ENCODE data around the gene CARD8. TPM values are rescaled to one million over a fixed set of nuclear protein-coding genes. Genes with fewer than 3 reads are reported as not detected.

The CARD8 gene
- total RNA-seq, 2 experiments from 2014 or later = 99.8 to 104 TPM

- no peaks in the 10 kb centered on the region for H3K27me3 Mint-ChIP-seq (ENCODE audit: low read depth)
- peaks cover 15% of the 10 kb centered on the region for H3K36me3 Mint-ChIP-seq (ENCODE audit: low read depth)
- CTCF ChIA-PET = interaction anchor here (0.6 to 3.7 kb wide), 17 partner anchors 9 to 236 kb away, joined by 3 to 21 read pairs (median 3); partner anchors contain the start of gene CARD8
- peaks cover 20% of the 10 kb centered on the region for H3K4me1 Mint-ChIP-seq (ENCODE audit: low read depth)
- no peaks in the 10 kb centered on the region for H3K9me3 Mint-ChIP-seq
- intact Hi-C loops (cut with micrococcal nuclease) = loop anchor here (1.0 kb wide), 1 partner anchor 46 kb away; no protein-coding TSS in a partner anchor
- H3K4me3 Mint-ChIP-seq = no peak overlapping the region
- H3K27ac Mint-ChIP-seq = no peak overlapping the region
- DNase-seq = peak; percentile 30
Measured at GRCh38 chr19:48203222-48203793, 52.4 kb downstream of the CARD8 start.

- Mint-ChIP-seq H3K9me3 (no peaks in the 10 kb centered on the region), H3K27ac (no peak overlapping the region), H3K4me1 (ENCODE audit: low read depth) (peaks cover 13% of the 10 kb centered on the region), H3K27me3 (ENCODE audit: low read depth) (peaks cover 6% of the 10 kb centered on the region), H3K36me3 (ENCODE audit: low read depth) (peaks cover 3% of the 10 kb centered on the region), H3K4me3 (no peak overlapping the region)
- intact Hi-C loops (cut with micrococcal nuclease) = no loop called here
- DNase-seq = no peak
- CTCF ChIA-PET = no interaction called here
Measured at GRCh38 chr19:48196933-48197665, 58.6 kb downstream of the CARD8 start.

GRCh38 chr19:48196321-48196763 is 59.4 kb downstream of the CARD8 start:
- Mint-ChIP-seq H3K4me1 (ENCODE audit: low read depth) (peaks cover 13% of the 10 kb centered on the region), H3K9me3 (no peaks in the 10 kb centered on the region), H3K27ac (peak overlapping the region; percentile 30), H3K36me3 (ENCODE audit: low read depth) (peaks cover 8% of the 10 kb centered on the region), H3K27me3 (ENCODE audit: low read depth) (peaks cover 6% of the 10 kb centered on the region), H3K4me3 (peak overlapping the region; percentile 6)
- DNase-seq = no peak
- intact Hi-C loops (cut with micrococcal nuclease) = no loop called here
- CTCF ChIA-PET = no interaction called here

- H3K27ac Mint-ChIP-seq = no peak overlapping the region
- H3K27me3 Mint-ChIP-seq (ENCODE audit: low read depth) = peaks cover 6% of the 10 kb centered on the region
- no peak for DNase-seq
- intact Hi-C loops (cut with micrococcal nuclease) = no loop called here
- no peak overlapping the region for H3K4me3 Mint-ChIP-seq
- H3K4me1 Mint-ChIP-seq (ENCODE audit: low read depth) = peaks cover 13% of the 10 kb centered on the region
- CTCF ChIA-PET = interaction anchor here (1.0 to 1.7 kb wide), 5 partner anchors 8 to 87 kb away, joined by 3 to 18 read pairs (median 4); no protein-coding TSS in a partner anchor
- H3K9me3 Mint-ChIP-seq = no peaks in the 10 kb centered on the region
- peaks cover 8% of the 10 kb centered on the region for H3K36me3 Mint-ChIP-seq (ENCODE audit: low read depth)
Measured at GRCh38 chr19:48194844-48195830, 60.6 kb downstream of the CARD8 start.

DNA sequence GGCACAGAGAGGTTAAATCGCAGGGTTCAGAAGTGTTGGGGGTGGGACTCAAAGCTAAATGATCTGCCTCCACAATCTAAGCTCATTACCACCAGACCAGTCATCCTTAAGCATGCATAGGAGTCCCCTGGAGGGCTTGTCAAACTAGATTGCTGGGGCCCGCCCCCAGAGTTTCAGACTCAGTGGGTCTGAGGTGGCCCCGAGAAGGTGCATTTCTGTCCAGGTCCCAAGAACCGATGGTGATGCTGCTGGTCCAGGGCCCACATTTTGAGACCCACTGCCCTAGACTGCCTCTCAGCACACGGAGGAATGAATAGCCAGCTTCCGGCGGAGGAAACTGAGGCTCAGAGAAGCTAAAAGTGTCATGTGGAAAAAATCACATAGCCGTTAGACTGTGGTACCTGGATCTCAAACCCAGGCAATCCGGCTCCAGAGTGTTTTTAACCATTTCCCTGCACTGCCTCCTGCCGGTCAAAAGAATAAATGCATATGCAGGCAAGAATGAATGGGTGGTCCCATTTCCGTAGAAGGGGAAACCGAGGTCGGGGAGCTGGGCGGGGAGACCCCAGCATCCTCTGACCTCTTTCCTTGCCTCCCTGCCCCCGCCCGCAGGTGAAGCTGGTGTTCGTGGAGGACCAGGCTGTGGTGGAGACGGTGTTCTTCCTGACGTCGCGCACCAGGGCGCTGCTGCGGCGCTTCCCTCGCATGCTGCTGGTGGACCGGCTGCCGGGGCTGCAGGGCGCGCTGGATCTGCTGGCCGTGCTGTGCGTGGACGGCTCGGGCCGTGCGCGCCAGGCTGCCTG is 61.5 kb downstream of the CARD8 start:
- intact Hi-C loops (cut with micrococcal nuclease) = no loop called here
- Mint-ChIP-seq H3K36me3 (ENCODE audit: low read depth) (peaks cover 11% of the 10 kb centered on the region), H3K27me3 (ENCODE audit: low read depth) (peaks cover 6% of the 10 kb centered on the region), H3K27ac (no peak overlapping the region), H3K4me1 (ENCODE audit: low read depth) (peaks cover 11% of the 10 kb centered on the region), H3K4me3 (no peak overlapping the region), H3K9me3 (no peaks in the 10 kb centered on the region)
- CTCF ChIA-PET = interaction anchor here (0.6 to 1.7 kb wide), 7 partner anchors 9 to 86 kb away, joined by 3 to 18 read pairs (median 4); no protein-coding TSS in a partner anchor
- DNase-seq = peak; percentile 53

DNA sequence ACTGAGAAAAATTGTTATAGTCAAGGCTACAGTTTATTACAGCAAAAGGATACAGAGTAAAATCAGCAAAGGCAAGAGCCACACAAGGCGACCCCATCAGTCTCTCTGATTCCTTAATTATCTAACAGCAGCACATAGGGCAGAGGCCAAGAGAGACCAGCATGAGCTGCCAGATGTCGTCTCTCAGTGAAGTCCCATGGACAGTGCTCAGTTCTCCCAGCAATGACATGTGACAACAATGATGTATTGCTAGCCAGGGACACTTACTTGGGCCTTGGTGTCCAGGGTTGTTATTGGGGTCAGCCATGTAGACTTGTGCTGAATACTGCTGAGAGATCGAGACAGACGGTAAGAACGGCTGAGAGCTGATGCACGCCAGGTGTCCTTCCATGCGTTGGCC is 63.0 kb downstream of the CARD8 start:
- Mint-ChIP-seq H3K27me3 (ENCODE audit: low read depth) (peaks cover 6% of the 10 kb centered on the region), H3K9me3 (no peaks in the 10 kb centered on the region), H3K27ac (no peak overlapping the region), H3K36me3 (ENCODE audit: low read depth) (peaks cover 19% of the 10 kb centered on the region), H3K4me3 (no peak overlapping the region), H3K4me1 (ENCODE audit: low read depth) (peaks cover 11% of the 10 kb centered on the region)
- DNase-seq = no peak
- intact Hi-C loops (cut with micrococcal nuclease) = no loop called here
- CTCF ChIA-PET = interaction anchor here (0.9 kb wide), 1 partner anchor 11 kb away, joined by 3 read pairs; no protein-coding TSS in a partner anchor

GRCh38 chr19:48190885-48191284 is 64.8 kb downstream of the CARD8 start:
- Mint-ChIP-seq H3K27me3 (ENCODE audit: low read depth) (peaks cover 4% of the 10 kb centered on the region), H3K4me1 (ENCODE audit: low read depth) (peaks cover 8% of the 10 kb centered on the region), H3K9me3 (no peaks in the 10 kb centered on the region), H3K36me3 (ENCODE audit: low read depth) (peaks cover 20% of the 10 kb centered on the region), H3K4me3 (no peak overlapping the region), H3K27ac (no peak overlapping the region)
- intact Hi-C loops (cut with micrococcal nuclease) = no loop called here
- no peak for DNase-seq
- CTCF ChIA-PET = interaction anchor here (0.5 to 2.2 kb wide), 3 partner anchors 13 to 133 kb away, joined by 3 to 16 read pairs (median 3); no protein-coding TSS in a partner anchor

DNA sequence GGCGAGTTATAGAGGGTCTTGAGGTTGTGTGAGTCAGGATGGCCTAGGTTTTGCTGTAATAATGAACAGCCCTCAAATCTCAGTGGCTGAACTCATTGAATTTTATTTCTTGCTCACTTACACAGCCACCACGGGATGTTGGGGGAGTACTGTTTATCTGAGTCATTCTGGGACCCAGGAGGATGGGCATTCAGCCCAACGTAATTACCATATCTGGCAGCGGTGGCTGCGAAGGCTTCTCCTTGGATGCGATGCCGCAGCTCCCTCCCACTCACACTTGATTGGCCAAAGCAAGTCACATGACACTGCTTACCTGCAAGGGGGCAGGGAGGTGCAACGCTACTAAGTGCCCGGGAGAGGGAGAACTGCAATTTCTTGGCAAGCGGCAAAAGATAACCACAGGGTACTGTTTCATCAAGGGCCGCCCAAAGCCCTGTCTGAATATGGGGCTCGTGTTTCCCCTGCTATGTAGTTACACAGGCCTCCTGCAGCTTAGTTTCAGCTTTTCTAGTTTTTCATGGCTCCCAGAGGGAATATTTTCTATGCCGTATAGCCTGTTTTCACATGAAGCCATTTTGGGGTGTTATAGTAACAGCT is 65.3 kb downstream of the CARD8 start:
- Mint-ChIP-seq H3K27ac (no peak overlapping the region), H3K9me3 (no peaks in the 10 kb centered on the region), H3K4me3 (no peak overlapping the region), H3K27me3 (ENCODE audit: low read depth) (no peaks in the 10 kb centered on the region), H3K4me1 (ENCODE audit: low read depth) (peaks cover 4% of the 10 kb centered on the region), H3K36me3 (ENCODE audit: low read depth) (peaks cover 20% of the 10 kb centered on the region)
- CTCF ChIA-PET = interaction anchor here (0.6 to 2.2 kb wide), 2 partner anchors 13 to 19 kb away, joined by 3 to 16 read pairs; no protein-coding TSS in a partner anchor
- peak; percentile 65 for DNase-seq
- intact Hi-C loops (cut with micrococcal nuclease) = no loop called here

- Mint-ChIP-seq H3K4me1 (ENCODE audit: low read depth) (no peaks in the 10 kb centered on the region), H3K9me3 (peaks cover 4% of the 10 kb centered on the region), H3K36me3 (ENCODE audit: low read depth) (peaks cover 21% of the 10 kb centered on the region), H3K27me3 (ENCODE audit: low read depth) (no peaks in the 10 kb centered on the region), H3K4me3 (no peak overlapping the region), H3K27ac (no peak overlapping the region)
- intact Hi-C loops (cut with micrococcal nuclease) = no loop called here
- DNase-seq = no peak
- CTCF ChIA-PET = interaction anchor here (0.6 kb wide), 1 partner anchor 294 kb away, joined by 4 read pairs; no protein-coding TSS in a partner anchor
Measured at GRCh38 chr19:48186541-48186991, 69.1 kb downstream of the CARD8 start.

DNA sequence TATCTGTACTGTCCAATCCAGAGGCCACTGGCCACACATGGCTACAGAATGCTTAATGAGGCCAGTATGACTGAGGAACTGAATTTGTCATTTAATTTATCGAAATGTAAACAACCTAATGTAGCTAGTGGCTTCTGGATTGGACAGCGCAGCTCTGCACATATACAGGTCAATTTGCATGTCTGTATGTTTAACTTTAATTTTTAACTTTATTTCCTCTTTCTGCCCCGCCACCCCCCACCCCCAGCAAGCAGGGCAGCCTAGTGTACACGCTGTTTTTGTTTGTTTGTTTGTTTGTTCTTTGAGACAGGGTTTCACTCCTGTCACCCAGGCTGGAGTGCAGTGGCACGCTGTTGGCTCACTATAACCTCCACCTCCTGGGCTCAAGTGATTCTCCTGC is 69.7 kb downstream of the CARD8 start:
- intact Hi-C loops (cut with micrococcal nuclease) = no loop called here
- no peaks in the 10 kb centered on the region for H3K27me3 Mint-ChIP-seq (ENCODE audit: low read depth)
- H3K4me3 Mint-ChIP-seq = no peak overlapping the region
- CTCF ChIA-PET = no interaction called here
- H3K4me1 Mint-ChIP-seq (ENCODE audit: low read depth) = no peaks in the 10 kb centered on the region
- H3K27ac Mint-ChIP-seq = no peak overlapping the region
- peaks cover 8% of the 10 kb centered on the region for H3K9me3 Mint-ChIP-seq
- DNase-seq = no peak
- peaks cover 24% of the 10 kb centered on the region for H3K36me3 Mint-ChIP-seq (ENCODE audit: low read depth)

DNA sequence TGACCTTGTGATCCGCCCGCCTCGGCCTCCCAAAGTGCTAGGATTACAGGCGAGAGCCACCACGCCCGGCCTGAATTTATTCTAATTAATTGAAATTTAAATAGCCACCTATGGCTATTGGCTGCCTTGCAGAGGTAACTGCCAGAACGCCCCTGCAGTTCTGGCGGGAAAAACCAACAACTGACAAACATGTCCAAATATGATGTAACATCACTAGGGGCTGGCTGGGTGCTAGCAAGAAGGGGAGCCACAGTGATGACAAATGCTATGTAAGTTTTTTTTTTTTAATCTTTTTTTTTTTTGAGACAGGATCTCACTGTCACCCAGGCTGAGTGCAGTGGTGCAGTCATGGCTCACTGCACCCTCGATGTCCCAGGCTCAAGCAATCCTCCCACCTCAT is 72.4 kb downstream of the CARD8 start:
- no peak overlapping the region for H3K27ac Mint-ChIP-seq
- intact Hi-C loops (cut with micrococcal nuclease) = no loop called here
- peaks cover 26% of the 10 kb centered on the region for H3K36me3 Mint-ChIP-seq (ENCODE audit: low read depth)
- H3K27me3 Mint-ChIP-seq (ENCODE audit: low read depth) = no peaks in the 10 kb centered on the region
- no peaks in the 10 kb centered on the region for H3K4me1 Mint-ChIP-seq (ENCODE audit: low read depth)
- H3K9me3 Mint-ChIP-seq = peaks cover 10% of the 10 kb centered on the region
- CTCF ChIA-PET = no interaction called here
- no peak for DNase-seq
- H3K4me3 Mint-ChIP-seq = no peak overlapping the region
